SK-N-SH (cell line): ENCODE data around the gene HCN4. TPM values are rescaled to one million over a fixed set of nuclear protein-coding genes. Genes with fewer than 3 reads are reported as not detected.

Experiments used
- CTCF ChIA-PET: fragments of 300-600, 350-600 bp; formaldehyde crosslinking; extraction: SDS; loops from one replicate; lab custom pipeline; 2021; lab: Yijun Ruan, JAX
- POLR2A ChIA-PET: fragments of 350-600 bp; sonication (Branson Sonifier 250); formaldehyde crosslinking; extraction: SDS; loops from one replicate; lab custom pipeline; 2020; ENCODE audit warnings: antibody characterized with exemption, inconsistent platforms; lab: Yijun Ruan, JAX
- DNase-seq: peaks from one replicate; pipeline ENCODE4 v3.0.0; 2012
- H2AFZ ChIP-seq: fragments of 200-600 bp; sonication (generic); 2 replicates; pipeline ENCODE4 v1.8.1; 2016; ENCODE audit warnings: antibody characterized with exemption, mild to moderate bottlenecking, low read depth
- H3F3A ChIP-seq: fragments of 200-600 bp; sonication (generic); replicated peaks from 2 replicates; pipeline ENCODE3; 2016; ENCODE audit warnings: antibody characterized with exemption, mild to moderate bottlenecking; ENCODE audit not compliant: insufficient read depth
- H3K27ac ChIP-seq, 2 experiments: fragments of 200-500 bp in 1 of 2; fragments of 200-600 bp in 1 of 2; sonication (Bioruptor generic) in 1 of 2; sonication (generic), shearing (Covaris generic) in 1 of 2; 2 replicates each; pipeline versions ENCODE4 v1.5.1 to v1.6.1; 2014 to 2016; ENCODE audit warnings: low read depth in 2 of 2, inconsistent platforms in 1 of 2, low read length in 1 of 2, mild to moderate bottlenecking in 1 of 2, mixed read lengths in 1 of 2
- H3K27me3 ChIP-seq: fragments of 200-600 bp; sonication (generic), shearing (Covaris generic); 2 replicates; pipeline ENCODE4 v1.6.1; 2016; ENCODE audit warnings: mixed run types; ENCODE audit not compliant: insufficient read depth
- H3K36me3 ChIP-seq, 2 experiments: fragments of 200-500 bp in 1 of 2; fragments of 200-600 bp in 1 of 2; sonication (Bioruptor generic) in 1 of 2; sonication (generic) in 1 of 2; replicated peaks in 1 of 2; 2 replicates each; pipeline versions ENCODE3 to v1.5.1; 2014 to 2016; ENCODE audit warnings: low read length in 1 of 2, mild to moderate bottlenecking in 1 of 2; ENCODE audit not compliant: insufficient read depth in 2 of 2, control insufficient read depth in 1 of 2
- H3K4me1 ChIP-seq, 2 experiments: fragments of 200-500 bp in 1 of 2; fragments of 200-600 bp in 1 of 2; sonication (Bioruptor generic) in 1 of 2; sonication (generic), shearing (Covaris generic) in 1 of 2; 2 replicates each; pipeline versions ENCODE4 v1.5.1 to v1.6.1; 2014 to 2016; ENCODE audit warnings: low read depth in 1 of 2, low read length in 1 of 2, mixed run types in 1 of 2; ENCODE audit not compliant: insufficient read depth in 2 of 2, control insufficient read depth in 1 of 2
- H3K4me2 ChIP-seq: fragments of 200-600 bp; sonication (generic), shearing (Covaris generic); 2 replicates; pipeline ENCODE4 v1.6.1; 2017; ENCODE audit warnings: mixed run types
- H3K4me3 ChIP-seq, 2 experiments: fragments of 200-500 bp in 1 of 2; fragments of 200-600 bp in 1 of 2; sonication (Bioruptor generic) in 1 of 2; sonication (generic), shearing (Covaris generic) in 1 of 2; 2 replicates each; pipeline versions ENCODE4 v1.5.1 to v1.8.1; 2014 to 2016; ENCODE audit warnings: low read depth in 2 of 2, inconsistent platforms in 1 of 2, low read length in 1 of 2, mild to moderate bottlenecking in 1 of 2, mixed read lengths in 1 of 2, moderate library complexity in 1 of 2
- H3K79me2 ChIP-seq: fragments of 200-600 bp; sonication (generic); 2 replicates; pipeline ENCODE4 v1.8.1; 2017; ENCODE audit warnings: mild to moderate bottlenecking; ENCODE audit not compliant: insufficient read depth
- H3K9ac ChIP-seq: fragments of 200-600 bp; sonication (generic); 2 replicates; pipeline ENCODE4 v1.6.1; 2017; ENCODE audit warnings: mixed run types
- H3K9me2 ChIP-seq: fragments of 200-600 bp; sonication (generic); 2 replicates; pipeline ENCODE4 v1.6.1; 2017; ENCODE audit warnings: mixed run types
- H3K9me3 ChIP-seq: fragments of 200-600 bp; sonication (generic); 2 replicates; pipeline ENCODE4 v1.6.1; 2017; ENCODE audit warnings: mixed run types, mild to moderate bottlenecking, moderate library complexity
- H4K20me1 ChIP-seq: fragments of 200-600 bp; sonication (generic); 2 replicates; pipeline ENCODE4 v1.6.1; 2017; ENCODE audit warnings: mild to moderate bottlenecking, mixed run types; ENCODE audit not compliant: insufficient read depth
- EZH2phosphoT487 ChIP-seq: fragments of 200-600 bp; sonication (generic); IDR thresholded peaks from 2 replicates; pipeline ENCODE4 v1.6.1; 2017; ENCODE audit warnings: low read depth, mixed run types, mild to moderate bottlenecking, antibody characterized with exemption, moderate library complexity, borderline replicate concordance
- FOSL2 ChIP-seq: IDR thresholded peaks from 2 replicates; pipeline ENCODE4 v1.4.0; 2012; ENCODE audit warnings: low read depth, mild to moderate bottlenecking, moderate library complexity, borderline replicate concordance
- FOXJ3 ChIP-seq: sonication (generic); formaldehyde crosslinking; IDR thresholded peaks from 2 replicates; pipeline ENCODE4 v1.5.1; 2020; ENCODE audit warnings: mild to moderate bottlenecking, missing genetic modification reagents
- RFX5 ChIP-seq: IDR thresholded peaks from 2 replicates; pipeline ENCODE4 v1.6.1; 2012; ENCODE audit warnings: mild to moderate bottlenecking, improper control_type of control experiment, low read length
- SIN3A ChIP-seq: IDR thresholded peaks from 2 replicates; pipeline ENCODE4 v1.6.1; 2012; ENCODE audit warnings: low read depth, mild to moderate bottlenecking, low read length, moderate library complexity, borderline replicate concordance
- TAF1 ChIP-seq: IDR thresholded peaks from 2 replicates; pipeline ENCODE4 v1.6.1; 2012; ENCODE audit warnings: low read depth, mild to moderate bottlenecking, low read length, moderate library complexity, borderline replicate concordance
- WGBS: methylation state at CpG from one replicate; pipeline ENCODE4 v1.1.6; 2017; ENCODE audit warnings: low lambda C conversion rate; 5-methylcytosine and 5-hydroxymethylcytosine counted together
- polyA plus RNA-seq, 3 experiments: library from polyadenylated mRNA; depleted of rRNA; stranded (reverse); fragments of >200 nt; gene quantifications; 2 replicates each; pipeline ENCODE4 v1.2.3, GENCODE V29; 2012
- TF ChIP-seq, protein P1 (sequence below): IDR thresholded peaks from 2 replicates; pipeline ENCODE4 v1.4.0; 2012; ENCODE audit warnings: low read depth, borderline replicate concordance
- TF ChIP-seq, protein P2 (sequence below): IDR thresholded peaks from 2 replicates; pipeline ENCODE4 v1.4.0; 2012; ENCODE audit warnings: low read depth
- TF ChIP-seq, protein P3 (sequence below): IDR thresholded peaks from 2 replicates; pipeline ENCODE4 v1.6.1; 2012; ENCODE audit warnings: mild to moderate bottlenecking, low read depth, low read length, moderate library complexity

The HCN4 gene
- polyA plus RNA-seq, 1 of the 3 experiments (the other 2 are of a cell fraction) = not detected

DNA sequence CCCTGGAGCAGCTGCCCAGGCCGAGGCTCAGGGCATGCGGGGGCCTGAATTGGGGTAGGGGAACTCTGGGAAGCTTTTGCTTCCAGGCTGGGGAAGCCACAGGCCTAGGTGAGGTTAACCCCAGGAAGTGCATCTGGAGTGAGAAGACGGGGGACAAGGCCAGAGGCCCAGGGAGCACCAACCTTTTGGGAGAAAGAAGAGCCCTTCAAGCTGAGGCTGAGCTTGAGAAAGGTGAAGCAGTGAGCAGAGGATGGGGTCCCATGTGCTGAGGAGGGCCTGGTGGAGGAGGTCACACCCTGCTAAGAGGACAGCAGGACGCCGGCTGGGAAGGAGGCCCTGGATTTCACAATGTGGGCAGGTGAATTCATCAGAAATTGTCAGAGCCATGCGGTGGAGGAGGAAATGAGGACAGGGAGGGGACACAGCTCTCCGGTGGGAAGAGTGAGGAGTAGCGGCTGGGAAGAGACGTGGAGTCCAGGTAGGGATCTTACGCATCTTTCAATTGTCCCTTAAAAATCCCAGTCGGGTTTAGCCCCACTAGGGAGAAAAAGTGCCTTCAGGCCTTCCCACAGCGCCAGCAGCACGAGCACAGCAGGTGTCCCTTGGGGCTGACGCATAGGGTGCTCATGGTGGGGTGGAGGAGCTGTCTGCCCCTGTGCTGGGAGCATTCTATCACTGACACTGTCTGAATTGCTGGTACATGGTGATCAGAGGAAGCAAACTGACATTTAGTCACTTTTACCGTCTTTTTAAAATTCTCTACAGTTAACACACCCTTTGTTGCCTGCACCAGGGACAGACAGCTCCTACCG is 50.9 kb downstream of the HCN4 start (continued):
- TF ChIP-seq, protein P1, sequence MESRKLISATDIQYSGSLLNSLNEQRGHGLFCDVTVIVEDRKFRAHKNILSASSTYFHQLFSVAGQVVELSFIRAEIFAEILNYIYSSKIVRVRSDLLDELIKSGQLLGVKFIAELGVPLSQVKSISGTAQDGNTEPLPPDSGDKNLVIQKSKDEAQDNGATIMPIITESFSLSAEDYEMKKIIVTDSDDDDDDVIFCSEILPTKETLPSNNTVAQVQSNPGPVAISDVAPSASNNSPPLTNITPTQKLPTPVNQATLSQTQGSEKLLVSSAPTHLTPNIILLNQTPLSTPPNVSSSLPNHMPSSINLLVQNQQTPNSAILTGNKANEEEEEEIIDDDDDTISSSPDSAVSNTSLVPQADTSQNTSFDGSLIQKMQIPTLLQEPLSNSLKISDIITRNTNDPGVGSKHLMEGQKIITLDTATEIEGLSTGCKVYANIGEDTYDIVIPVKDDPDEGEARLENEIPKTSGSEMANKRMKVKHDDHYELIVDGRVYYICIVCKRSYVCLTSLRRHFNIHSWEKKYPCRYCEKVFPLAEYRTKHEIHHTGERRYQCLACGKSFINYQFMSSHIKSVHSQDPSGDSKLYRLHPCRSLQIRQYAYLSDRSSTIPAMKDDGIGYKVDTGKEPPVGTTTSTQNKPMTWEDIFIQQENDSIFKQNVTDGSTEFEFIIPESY = no peak
- TF ChIP-seq TAF1 (no peak), SIN3A (no peak)

DNA sequence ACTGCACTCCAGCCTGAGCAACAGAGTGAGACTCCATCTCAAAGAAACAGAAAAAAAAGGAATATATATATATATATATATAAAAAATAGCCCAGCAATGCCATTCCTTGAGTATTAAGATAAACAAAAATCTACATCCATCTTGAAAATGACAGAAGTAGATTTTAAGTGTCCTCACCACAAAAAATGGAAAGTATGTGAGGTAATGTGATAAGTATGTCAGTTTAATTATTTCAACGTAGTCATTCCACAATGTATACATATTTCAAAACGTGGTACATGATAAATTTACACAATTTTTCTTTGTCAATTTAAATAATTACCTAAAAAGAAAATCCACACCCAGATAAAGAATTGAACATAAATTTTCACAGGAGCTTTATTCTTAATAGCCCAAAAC is 54.9 kb downstream of the HCN4 start:
- Histone ChIP-seq H3K36me3 (no peaks in the 10 kb centered on the region), H3K4me3 (no peak overlapping the region), H3K9me2 (no peaks in the 10 kb centered on the region), H3F3A (no peaks in the 10 kb centered on the region), H2AFZ (no peak overlapping the region), H3K4me2 (no peak overlapping the region), H3K4me1 (peaks cover 0 to 2% of the 10 kb centered on the region in 2 experiments; a peak in 1 of 4 replicates), H3K9ac (no peak overlapping the region), H3K27ac (no peak overlapping the region), H4K20me1 (no peaks in the 10 kb centered on the region), H3K9me3 (no peaks in the 10 kb centered on the region), H3K79me2 (no peaks in the 10 kb centered on the region), H3K27me3 (no peaks in the 10 kb centered on the region)
- no peak for DNase-seq
- 62% methylated on average over 2 of the region's 2 CpGs for WGBS
- ChIA-PET POLR2A (no interaction called here), CTCF (interaction anchor here (1.0 kb wide), 1 partner anchor 9 kb away, joined by 5 read pairs; no protein-coding TSS in a partner anchor)
- TF ChIP-seq FOXJ3 (CRISPR knock-in tag) (no peak), FOSL2 (no peak), EZH2phosphoT487 (no peak), RFX5 (no peak), SIN3A (no peak)
- TF ChIP-seq, protein P2, sequence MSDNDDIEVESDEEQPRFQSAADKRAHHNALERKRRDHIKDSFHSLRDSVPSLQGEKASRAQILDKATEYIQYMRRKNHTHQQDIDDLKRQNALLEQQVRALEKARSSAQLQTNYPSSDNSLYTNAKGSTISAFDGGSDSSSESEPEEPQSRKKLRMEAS = no peak
- TF ChIP-seq, protein P3, sequence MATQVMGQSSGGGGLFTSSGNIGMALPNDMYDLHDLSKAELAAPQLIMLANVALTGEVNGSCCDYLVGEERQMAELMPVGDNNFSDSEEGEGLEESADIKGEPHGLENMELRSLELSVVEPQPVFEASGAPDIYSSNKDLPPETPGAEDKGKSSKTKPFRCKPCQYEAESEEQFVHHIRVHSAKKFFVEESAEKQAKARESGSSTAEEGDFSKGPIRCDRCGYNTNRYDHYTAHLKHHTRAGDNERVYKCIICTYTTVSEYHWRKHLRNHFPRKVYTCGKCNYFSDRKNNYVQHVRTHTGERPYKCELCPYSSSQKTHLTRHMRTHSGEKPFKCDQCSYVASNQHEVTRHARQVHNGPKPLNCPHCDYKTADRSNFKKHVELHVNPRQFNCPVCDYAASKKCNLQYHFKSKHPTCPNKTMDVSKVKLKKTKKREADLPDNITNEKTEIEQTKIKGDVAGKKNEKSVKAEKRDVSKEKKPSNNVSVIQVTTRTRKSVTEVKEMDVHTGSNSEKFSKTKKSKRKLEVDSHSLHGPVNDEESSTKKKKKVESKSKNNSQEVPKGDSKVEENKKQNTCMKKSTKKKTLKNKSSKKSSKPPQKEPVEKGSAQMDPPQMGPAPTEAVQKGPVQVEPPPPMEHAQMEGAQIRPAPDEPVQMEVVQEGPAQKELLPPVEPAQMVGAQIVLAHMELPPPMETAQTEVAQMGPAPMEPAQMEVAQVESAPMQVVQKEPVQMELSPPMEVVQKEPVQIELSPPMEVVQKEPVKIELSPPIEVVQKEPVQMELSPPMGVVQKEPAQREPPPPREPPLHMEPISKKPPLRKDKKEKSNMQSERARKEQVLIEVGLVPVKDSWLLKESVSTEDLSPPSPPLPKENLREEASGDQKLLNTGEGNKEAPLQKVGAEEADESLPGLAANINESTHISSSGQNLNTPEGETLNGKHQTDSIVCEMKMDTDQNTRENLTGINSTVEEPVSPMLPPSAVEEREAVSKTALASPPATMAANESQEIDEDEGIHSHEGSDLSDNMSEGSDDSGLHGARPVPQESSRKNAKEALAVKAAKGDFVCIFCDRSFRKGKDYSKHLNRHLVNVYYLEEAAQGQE = no peak
